ENCODE data around the gene PTPRG. TPM values are rescaled to one million over a fixed set of nuclear protein-coding genes. Genes with fewer than 3 reads are reported as not detected.

PTPRG gene
- total and polyA plus RNA-seq, 2 of the 13 experiments (the other 11 are each of a cell fraction or from before 2014, with no cell fraction given): 8.0 to 25.3 TPM

DNA sequence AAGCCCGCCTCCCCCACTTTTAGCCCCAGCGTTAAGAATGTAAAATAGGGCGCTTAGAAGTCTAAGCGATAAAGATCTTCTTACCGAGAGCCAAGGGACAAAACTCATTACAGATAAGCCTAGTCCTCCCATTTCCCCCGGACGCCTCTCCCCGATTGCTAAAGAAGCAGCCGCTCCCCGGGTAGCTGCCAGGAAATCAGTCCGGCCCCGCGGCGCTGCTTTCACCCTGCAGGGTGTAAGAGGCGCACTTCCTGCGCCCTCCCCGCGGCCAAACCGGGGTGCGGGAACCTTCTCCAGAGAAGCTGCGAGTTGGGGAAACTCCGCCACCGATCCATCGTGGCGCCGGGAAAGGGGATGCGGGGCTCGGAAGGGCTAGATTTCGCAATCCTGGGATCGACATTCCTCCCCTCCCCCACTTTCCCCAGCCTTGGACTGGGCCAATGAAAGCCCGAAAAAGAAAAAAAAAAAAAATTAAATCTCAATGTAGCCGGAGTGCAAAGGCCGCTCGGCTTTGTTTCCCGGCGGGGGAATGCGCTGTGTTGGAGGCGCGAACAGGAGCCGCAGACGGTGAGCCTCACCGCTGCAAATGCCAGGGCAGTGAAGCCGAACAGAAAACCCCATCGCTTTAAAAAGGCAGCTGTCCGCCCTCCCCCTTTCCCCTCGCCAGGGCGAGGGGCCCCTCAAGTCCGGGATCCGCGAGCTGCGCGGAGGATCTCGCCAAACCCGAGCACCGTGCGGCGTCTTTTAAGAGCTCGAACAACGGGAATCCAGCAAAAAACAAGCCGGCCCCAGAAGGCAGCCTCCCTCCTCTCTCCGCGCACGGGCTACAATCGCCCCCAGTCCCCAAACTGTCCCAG is 626 bp upstream of the PTPRG start (continued):
- TF ChIP-seq, protein P1, sequence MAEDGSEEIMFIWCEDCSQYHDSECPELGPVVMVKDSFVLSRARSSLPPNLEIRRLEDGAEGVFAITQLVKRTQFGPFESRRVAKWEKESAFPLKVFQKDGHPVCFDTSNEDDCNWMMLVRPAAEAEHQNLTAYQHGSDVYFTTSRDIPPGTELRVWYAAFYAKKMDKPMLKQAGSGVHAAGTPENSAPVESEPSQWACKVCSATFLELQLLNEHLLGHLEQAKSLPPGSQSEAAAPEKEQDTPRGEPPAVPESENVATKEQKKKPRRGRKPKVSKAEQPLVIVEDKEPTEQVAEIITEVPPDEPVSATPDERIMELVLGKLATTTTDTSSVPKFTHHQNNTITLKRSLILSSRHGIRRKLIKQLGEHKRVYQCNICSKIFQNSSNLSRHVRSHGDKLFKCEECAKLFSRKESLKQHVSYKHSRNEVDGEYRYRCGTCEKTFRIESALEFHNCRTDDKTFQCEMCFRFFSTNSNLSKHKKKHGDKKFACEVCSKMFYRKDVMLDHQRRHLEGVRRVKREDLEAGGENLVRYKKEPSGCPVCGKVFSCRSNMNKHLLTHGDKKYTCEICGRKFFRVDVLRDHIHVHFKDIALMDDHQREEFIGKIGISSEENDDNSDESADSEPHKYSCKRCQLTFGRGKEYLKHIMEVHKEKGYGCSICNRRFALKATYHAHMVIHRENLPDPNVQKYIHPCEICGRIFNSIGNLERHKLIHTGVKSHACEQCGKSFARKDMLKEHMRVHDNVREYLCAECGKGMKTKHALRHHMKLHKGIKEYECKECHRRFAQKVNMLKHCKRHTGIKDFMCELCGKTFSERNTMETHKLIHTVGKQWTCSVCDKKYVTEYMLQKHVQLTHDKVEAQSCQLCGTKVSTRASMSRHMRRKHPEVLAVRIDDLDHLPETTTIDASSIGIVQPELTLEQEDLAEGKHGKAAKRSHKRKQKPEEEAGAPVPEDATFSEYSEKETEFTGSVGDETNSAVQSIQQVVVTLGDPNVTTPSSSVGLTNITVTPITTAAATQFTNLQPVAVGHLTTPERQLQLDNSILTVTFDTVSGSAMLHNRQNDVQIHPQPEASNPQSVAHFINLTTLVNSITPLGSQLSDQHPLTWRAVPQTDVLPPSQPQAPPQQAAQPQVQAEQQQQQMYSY (CRISPR knock-in tag; IDR thresholded peaks at IDR 0.05): 0 out of 2 replicates have a peak, but pooled peaks have one; percentile 17
- TF ChIP-seq ETV5 (CRISPR knock-in tag; IDR thresholded peaks at IDR 0.05; ENCODE audit: borderline replicate concordance): peak; percentile 40; the same call in 1 of the 2 replicates
- TF ChIP-seq XRCC5 (optimal IDR thresholded peaks at IDR 0.05; ENCODE audit: low read length): peak; percentile 29
- peak; percentile 37; the same call in 1 of the 2 replicates for TF ChIP-seq ZNF768 (CRISPR knock-in tag; IDR thresholded peaks at IDR 0.05)
- peak; percentile 95 for TF ChIP-seq CEBPG (CRISPR knock-in tag; IDR thresholded peaks at IDR 0.05)
- 0 out of 2 replicates have a peak, but pooled peaks have one; percentile 11 for TF ChIP-seq NR2F2 (IDR thresholded peaks at IDR 0.05; ENCODE audit: borderline replicate concordance, low read depth)
- peak; percentile 54; the same call in 1 of the 2 replicates for TF ChIP-seq POLR2AphosphoS2 (IDR thresholded peaks at IDR 0.05; ENCODE audit: low read depth, low read length)
- TF ChIP-seq ZNF274 (CRISPR knock-in tag; IDR thresholded peaks at IDR 0.05): peak; percentile 26; the same call in 1 of the 2 replicates
- peak; percentile 50; the same call in 1 of the 2 replicates for TF ChIP-seq FOXC1 (CRISPR knock-in tag; IDR thresholded peaks at IDR 0.05; ENCODE audit: borderline replicate concordance)
- TF ChIP-seq ZNF468 (CRISPR knock-in tag; IDR thresholded peaks at IDR 0.05): no peak
- TF ChIP-seq ZNF20 (CRISPR knock-in tag; IDR thresholded peaks at IDR 0.05): no peak; the same call in 1 of the 2 replicates
- TF ChIP-seq, protein P2, sequence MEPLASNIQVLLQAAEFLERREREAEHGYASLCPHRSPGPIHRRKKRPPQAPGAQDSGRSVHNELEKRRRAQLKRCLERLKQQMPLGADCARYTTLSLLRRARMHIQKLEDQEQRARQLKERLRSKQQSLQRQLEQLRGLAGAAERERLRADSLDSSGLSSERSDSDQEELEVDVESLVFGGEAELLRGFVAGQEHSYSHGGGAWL (CRISPR knock-in tag; IDR thresholded peaks at IDR 0.05): no peak
- TF ChIP-seq, protein P3, sequence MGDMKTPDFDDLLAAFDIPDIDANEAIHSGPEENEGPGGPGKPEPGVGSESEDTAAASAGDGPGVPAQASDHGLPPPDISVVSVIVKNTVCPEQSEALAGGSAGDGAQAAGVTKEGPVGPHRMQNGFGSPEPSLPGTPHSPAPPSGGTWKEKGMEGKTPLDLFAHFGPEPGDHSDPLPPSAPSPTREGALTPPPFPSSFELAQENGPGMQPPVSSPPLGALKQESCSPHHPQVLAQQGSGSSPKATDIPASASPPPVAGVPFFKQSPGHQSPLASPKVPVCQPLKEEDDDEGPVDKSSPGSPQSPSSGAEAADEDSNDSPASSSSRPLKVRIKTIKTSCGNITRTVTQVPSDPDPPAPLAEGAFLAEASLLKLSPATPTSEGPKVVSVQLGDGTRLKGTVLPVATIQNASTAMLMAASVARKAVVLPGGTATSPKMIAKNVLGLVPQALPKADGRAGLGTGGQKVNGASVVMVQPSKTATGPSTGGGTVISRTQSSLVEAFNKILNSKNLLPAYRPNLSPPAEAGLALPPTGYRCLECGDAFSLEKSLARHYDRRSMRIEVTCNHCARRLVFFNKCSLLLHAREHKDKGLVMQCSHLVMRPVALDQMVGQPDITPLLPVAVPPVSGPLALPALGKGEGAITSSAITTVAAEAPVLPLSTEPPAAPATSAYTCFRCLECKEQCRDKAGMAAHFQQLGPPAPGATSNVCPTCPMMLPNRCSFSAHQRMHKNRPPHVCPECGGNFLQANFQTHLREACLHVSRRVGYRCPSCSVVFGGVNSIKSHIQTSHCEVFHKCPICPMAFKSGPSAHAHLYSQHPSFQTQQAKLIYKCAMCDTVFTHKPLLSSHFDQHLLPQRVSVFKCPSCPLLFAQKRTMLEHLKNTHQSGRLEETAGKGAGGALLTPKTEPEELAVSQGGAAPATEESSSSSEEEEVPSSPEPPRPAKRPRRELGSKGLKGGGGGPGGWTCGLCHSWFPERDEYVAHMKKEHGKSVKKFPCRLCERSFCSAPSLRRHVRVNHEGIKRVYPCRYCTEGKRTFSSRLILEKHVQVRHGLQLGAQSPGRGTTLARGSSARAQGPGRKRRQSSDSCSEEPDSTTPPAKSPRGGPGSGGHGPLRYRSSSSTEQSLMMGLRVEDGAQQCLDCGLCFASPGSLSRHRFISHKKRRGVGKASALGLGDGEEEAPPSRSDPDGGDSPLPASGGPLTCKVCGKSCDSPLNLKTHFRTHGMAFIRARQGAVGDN (CRISPR knock-in tag; IDR thresholded peaks at IDR 0.05): 0 out of 2 replicates have a peak, but pooled peaks have one; percentile 24
- peak; percentile 92 for TF ChIP-seq SRSF1 (optimal IDR thresholded peaks at IDR 0.05; ENCODE audit: low read depth, low read length)
- 0 out of 2 replicates have a peak, but pooled peaks have one; percentile 24 for TF ChIP-seq ZNF644 (CRISPR knock-in tag; IDR thresholded peaks at IDR 0.05; ENCODE audit: low read depth)
- TF ChIP-seq EP300 (IDR thresholded peaks at IDR 0.05; ENCODE audit: low read depth in 2 of 2, low read length in 2 of 2): peak; percentile 40 to 68
- no peak for TF ChIP-seq EP300 (CRISPR knock-in tag; IDR thresholded peaks at IDR 0.05; ENCODE audit: borderline replicate concordance)
- TF ChIP-seq ZNF562 (CRISPR knock-in tag; IDR thresholded peaks at IDR 0.05; ENCODE audit: borderline replicate concordance): no peak
- peak; percentile 72; the same call in 1 of the 2 replicates for TF ChIP-seq ZMYM2 (CRISPR knock-in tag; IDR thresholded peaks at IDR 0.05)

Data from HepG2 (cell line).